Psoas muscle (tissue), 8 donors: ENCODE results near the gene FBXW7. TPM values are rescaled to one million over a fixed set of nuclear protein-coding genes. Genes with fewer than 3 reads are reported as not detected.

ENCODE experiments used
- ATAC-seq, 4 donors: fragments of 200-7000 bp; cut with Tn5 transposase; one replicate each; pipeline ENCODE4 v1.9.1; 2020; ENCODE audit warnings: moderate library complexity in 3 of 4, mild to moderate bottlenecking in 2 of 4
- DNase-seq, 2 donors: peaks; one replicate each; pipeline ENCODE4 v3.0.0-alpha.2; 2020
- H3K27ac ChIP-seq: fragments of 200-600 bp; one replicate; pipeline ENCODE4 v1.8.0; 2022
- H3K27me3 ChIP-seq, 3 donors: fragments of 200-600 bp in 1 of 3; one replicate each; pipeline versions ENCODE4 v1.6.1 to v1.8.0; 2013 to 2022; ENCODE audit warnings: low read length in 2 of 3, mild to moderate bottlenecking in 2 of 3, moderate library complexity in 1 of 3; ENCODE audit not compliant: insufficient read depth in 3 of 3
- H3K36me3 ChIP-seq, 2 donors: fragments of 200-600 bp in 1 of 2; one replicate each; pipeline versions ENCODE4 v1.6.1 to v1.8.0; 2013 to 2022; ENCODE audit warnings: low read depth in 1 of 2, mild to moderate bottlenecking in 1 of 2, moderate library complexity in 1 of 2; ENCODE audit not compliant: insufficient read depth in 1 of 2
- H3K4me1 ChIP-seq: fragments of 200-600 bp; one replicate; pipeline ENCODE4 v1.8.0; 2022
- H3K4me3 ChIP-seq: fragments of 200-600 bp; one replicate; pipeline ENCODE4 v1.8.0; 2022; ENCODE audit warnings: mild to moderate bottlenecking
- H3K9me3 ChIP-seq: fragments of 200-600 bp; one replicate; pipeline ENCODE4 v1.8.0; 2022
- CTCF ChIP-seq: fragments of 200-600 bp; IDR thresholded peaks from one replicate; pipeline ENCODE4 v1.8.0; 2022; ENCODE audit warnings: antibody characterized with exemption
- WGBS, 3 donors: extraction: QIAGEN DNeasy Blood & Tissue Kit; methylation state at CpG; one replicate each; pipeline versions ENCODE4 v1.1.6 to v1.1.7; 2013; 5-methylcytosine and 5-hydroxymethylcytosine counted together
- intact Hi-C, 2 donors: fragments of 100-400 bp; cut with DNase I; formaldehyde crosslinking; loops; one replicate each; pipeline versions ENCODE4 v1.11.0 to v1.14.2; 2022
- polyA plus RNA-seq, 3 donors: library from polyadenylated mRNA; stranded (reverse); fragments of 200-250 nt; gene quantifications; one replicate each; pipeline ENCODE4 v1.2.3, GENCODE V29; 2013
- total RNA-seq, 4 donors: library from RNA; stranded (reverse); fragmentation: NEBNext Ultra II Directional in 2 of 4; extraction: Animal tissue kit (Norgen Biotek cat#: 25700) in 2 of 4; gene quantifications; one replicate each; pipeline versions ENCODE4 v1.2.1 to v1.2.4, GENCODE V29; 2021 to 2023
- donor health status: healthy with polysubstance abuse.
- donor health status: DM: no; HTN: no; CAD: no; lungs with moderate emphysema.
- donor health status: Bipolar disorder and iron deficiency.
- donor health status: healthy.
- donor health status: DM: yes; HTN: yes; CAD: no.
- donor health status: DM: no; HTN: no; CAD: no.
- donor health status: DM: no; HTN: no; CAD: no.
- donor health status: DM: yes; HTN: yes; CAD: no.

FBXW7 gene
- total and polyA plus RNA-seq, 7 donors, result 9.8 to 41.1 (median 28.7) TPM

- peak overlapping the region; percentile 97 for H3K27ac ChIP-seq
- no peaks in the 10 kb centered on the region for H3K36me3 ChIP-seq
- H3K4me1 ChIP-seq, result peaks cover 31% of the 10 kb centered on the region
- intact Hi-C loops, result no loop called here
- WGBS, 3 donors, result 0 to 1% (median 1%) methylated on average over 24 to 60 of the region's 60 CpGs
- H3K9me3 ChIP-seq, result peaks cover 4% of the 10 kb centered on the region
- no peak for TF ChIP-seq CTCF
- peak overlapping the region; percentile 100 for H3K4me3 ChIP-seq
- peak; percentile 34 to 49 (median 40) for ATAC-seq
- peak in 1 of 2 donors; percentile 28 for DNase-seq
- H3K27me3 ChIP-seq, result no peaks in the 10 kb centered on the region
Observed at GRCh38 chr4:152535360-152535902, 461 bp downstream of the FBXW7 start.

GRCh38 chr4:152534541-152535359 lies 1.1 kb downstream of the FBXW7 start:
- intact Hi-C loops, result no loop called here
- TF ChIP-seq CTCF, result no peak
- H3K27me3 ChIP-seq, result no peaks in the 10 kb centered on the region
- peak overlapping the region; percentile 100 for H3K4me3 ChIP-seq
- peaks cover 31% of the 10 kb centered on the region for H3K4me1 ChIP-seq
- H3K9me3 ChIP-seq, result no peaks in the 10 kb centered on the region
- 1 to 2% (median 2%) methylated on average over 27 to 45 of the region's 45 CpGs for WGBS, 3 donors
- ATAC-seq (no peak), DNase-seq (peak; percentile 17 to 63)
- peak overlapping the region; percentile 97 for H3K27ac ChIP-seq
- no peaks in the 10 kb centered on the region for H3K36me3 ChIP-seq

GRCh38 chr4:152531479-152531878 lies 4.4 kb downstream of the FBXW7 start:
- no peak for ATAC-seq
- Histone ChIP-seq H3K27ac (no peak overlapping the region), H3K27me3 (no peaks in the 10 kb centered on the region), H3K4me1 (peaks cover 17% of the 10 kb centered on the region), H3K4me3 (no peak overlapping the region), H3K9me3 (no peaks in the 10 kb centered on the region), H3K36me3 (no peaks in the 10 kb centered on the region)
- intact Hi-C loops, result no loop called here
- 49 to 59% (median 57%) methylated on average over 3 of the region's 3 CpGs for WGBS, 3 donors
- no peak for DNase-seq
- TF ChIP-seq CTCF, result no peak

- H3K9me3 ChIP-seq, result no peaks in the 10 kb centered on the region
- intact Hi-C loops, result no loop called here
- no peak for TF ChIP-seq CTCF
- ATAC-seq, result no peak
- H3K27me3 ChIP-seq, result no peaks in the 10 kb centered on the region
- H3K27ac ChIP-seq, result no peak overlapping the region
- H3K4me3 ChIP-seq, result no peak overlapping the region
- peaks cover 17% of the 10 kb centered on the region for H3K4me1 ChIP-seq
- DNase-seq, result no peak
- WGBS, 3 donors, result 40 to 48% (median 40%) methylated on average over 2 of the region's 2 CpGs
- H3K36me3 ChIP-seq, result no peaks in the 10 kb centered on the region
Observed at GRCh38 chr4:152530600-152530999, 5.3 kb downstream of the FBXW7 start.
